ENCODE data around the gene AATF.

The AATF gene

DNA sequence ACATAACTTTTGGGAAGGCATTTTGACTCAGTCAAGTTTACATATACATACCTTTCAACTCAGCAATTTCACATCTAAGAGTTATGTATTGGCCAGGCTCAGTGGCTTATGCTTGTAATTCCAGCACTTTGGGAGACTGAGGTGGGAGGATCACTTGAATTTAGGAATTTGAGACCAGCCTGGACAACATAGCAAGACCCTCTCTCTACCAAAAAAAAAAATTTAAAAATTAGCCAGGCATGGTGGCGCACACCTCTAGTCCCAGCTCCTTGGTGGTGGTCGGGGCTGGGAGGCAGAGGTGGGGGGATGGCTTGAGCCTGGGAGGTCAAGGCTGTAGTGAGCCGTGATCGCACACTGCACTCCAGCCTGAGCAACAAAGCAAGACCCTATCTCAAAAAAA, 79.3 kb downstream of the AATF start:
- Histone ChIP-seq H3K27ac (no peak overlapping the region), H3K4me3 (no peak overlapping the region)

GRCh38 chr17:37031493-37032083, 82.8 kb downstream of the AATF start:
- H3K27ac ChIP-seq, result no peak overlapping the region

DNA sequence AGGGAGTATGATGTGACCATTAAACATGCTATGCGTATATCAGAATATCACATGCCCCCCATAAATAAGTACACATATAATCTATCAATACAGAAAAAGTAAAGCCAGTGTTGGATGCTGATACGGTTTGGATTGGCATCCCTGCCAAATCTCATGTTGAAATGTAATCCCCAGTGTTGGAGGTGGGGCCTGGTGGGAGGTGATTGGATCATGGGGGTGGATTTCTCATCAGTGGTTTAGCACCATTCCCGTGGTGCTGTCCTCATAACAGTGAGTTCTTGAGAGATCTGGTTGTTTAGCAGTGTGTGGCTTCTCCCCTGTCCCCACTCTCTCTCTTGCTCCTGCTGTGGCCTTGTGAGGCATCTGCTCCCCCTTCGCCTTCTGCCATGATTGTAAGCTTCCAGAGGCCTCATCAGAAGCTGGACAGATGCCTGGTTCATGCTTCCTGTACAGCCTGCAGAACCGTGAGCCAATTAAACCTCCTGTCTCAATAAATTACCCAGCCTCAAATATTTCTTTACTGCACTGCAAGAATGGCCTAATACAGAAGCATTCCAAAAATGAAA, 88.9 kb downstream of the AATF start:
- H3K27ac ChIP-seq, result no peak overlapping the region
- H3K4me3 ChIP-seq, result no peak overlapping the region

More at GRCh38 chr17:37031493-37032083, 82.8 kb downstream of the AATF start:
- no peak overlapping the region for H3K4me3 ChIP-seq

GRCh38 chr17:37039269-37039668, 90.5 kb downstream of the AATF start:
- H3K4me3 ChIP-seq, result no peak overlapping the region
- no peak overlapping the region for H3K27ac ChIP-seq

DNA sequence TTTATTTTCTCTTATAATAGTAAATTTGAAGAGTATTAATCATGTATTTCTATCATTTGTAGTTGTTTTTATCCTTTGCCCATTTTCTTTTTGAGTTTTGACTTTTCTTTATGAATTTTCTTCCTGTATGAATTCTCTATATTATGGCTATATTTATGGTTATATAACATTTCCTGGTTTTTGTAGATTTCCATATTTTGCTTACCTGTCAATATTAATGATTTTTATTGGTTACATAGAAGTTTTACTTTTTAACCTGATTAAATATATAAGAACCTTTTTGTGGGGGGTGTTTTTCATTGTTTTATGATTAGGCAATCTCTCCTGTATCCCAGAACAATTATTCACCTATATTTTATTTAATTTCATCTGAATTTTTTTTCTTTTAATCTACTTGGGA, 93.2 kb downstream of the AATF start:
- H3K27ac ChIP-seq, result no peak overlapping the region

GRCh38 chr17:37043201-37043600, 94.4 kb downstream of the AATF start:
- Histone ChIP-seq H3K27ac (no peak overlapping the region), H3K4me3 (no peak overlapping the region)

More for the DNA sequence above, 93.2 kb downstream of the AATF start:
- no peak overlapping the region for H3K4me3 ChIP-seq

DNA sequence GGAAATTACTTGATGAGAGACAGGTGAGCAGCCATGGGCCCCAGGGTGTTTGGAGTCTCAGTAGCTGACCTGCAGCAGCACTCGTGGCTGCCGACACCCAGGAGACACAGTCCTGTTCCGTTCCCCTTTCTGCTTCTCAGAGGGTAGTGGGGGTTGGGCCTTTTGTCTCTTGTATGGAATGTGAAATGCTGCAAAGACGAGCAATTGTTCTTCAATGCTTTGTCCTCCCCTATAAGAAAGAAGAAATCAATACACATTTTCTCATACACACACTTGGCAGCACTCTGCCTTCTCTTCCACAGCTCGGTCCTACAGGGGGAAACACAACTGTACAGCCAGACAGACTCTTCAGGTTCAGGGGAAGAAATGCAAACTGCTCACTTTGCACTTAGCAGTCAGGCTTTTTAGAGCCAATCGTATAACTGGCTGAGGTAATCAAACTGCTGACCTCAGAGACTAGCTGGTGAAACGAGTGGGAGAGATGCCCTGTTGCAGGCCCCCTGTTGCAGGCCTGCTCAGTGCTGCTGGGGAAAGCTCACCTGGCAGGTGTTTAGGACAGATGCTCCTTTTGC, 96.7 kb downstream of the AATF start:
- H3K4me3 ChIP-seq, result no peak overlapping the region
- H3K27ac ChIP-seq, result no peak overlapping the region

DNA sequence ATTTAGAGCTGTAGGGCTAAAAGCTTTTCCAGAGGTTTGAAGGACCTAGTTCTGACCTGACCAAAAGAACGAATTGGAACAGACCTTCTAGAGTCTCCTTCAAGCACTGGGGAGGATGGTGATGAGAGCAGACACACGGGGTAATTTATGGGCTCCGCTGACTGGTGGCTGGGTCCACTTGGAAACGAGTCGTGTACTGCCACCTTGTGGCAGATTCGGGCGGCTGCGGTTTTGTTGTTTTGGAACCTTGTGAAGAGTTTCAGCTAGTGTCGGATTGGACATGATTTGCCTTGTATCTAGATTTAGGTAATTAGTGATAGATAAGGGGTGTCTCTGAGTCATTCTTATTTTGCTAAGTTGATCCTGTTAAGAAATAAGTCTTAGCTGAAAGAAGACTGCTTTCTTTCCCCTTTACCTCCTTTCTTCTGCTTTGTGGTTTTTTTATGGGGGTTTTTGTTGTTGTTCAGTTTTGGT, 98.9 kb downstream of the AATF start:
- Histone ChIP-seq H3K27ac (no peak overlapping the region), H3K4me3 (no peak overlapping the region)

GRCh38 chr17:37048811-37049210, 100.1 kb downstream of the AATF start:
- no peak overlapping the region for H3K4me3 ChIP-seq

DNA sequence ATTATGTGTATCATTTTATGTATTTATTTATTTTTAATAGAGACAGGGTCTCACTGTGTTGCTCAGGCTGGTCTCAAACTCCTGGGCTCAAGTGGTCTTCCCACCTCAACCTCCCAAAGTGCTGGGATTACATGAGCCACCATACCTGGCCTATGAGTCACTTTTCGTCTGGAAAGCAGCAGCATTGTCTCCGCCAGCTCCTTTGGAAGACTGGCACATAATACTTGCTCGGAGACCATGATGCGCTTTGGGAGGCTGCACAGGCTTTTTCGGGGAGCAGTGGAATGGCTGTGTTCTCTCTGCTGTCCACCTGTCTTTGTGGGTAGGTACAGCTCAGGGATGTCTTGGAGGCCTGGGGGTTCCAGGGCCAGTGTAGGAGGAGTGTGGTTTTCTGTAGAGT, 102.2 kb downstream of the AATF start:
- Histone ChIP-seq H3K4me3 (no peak overlapping the region), H3K27ac (no peak overlapping the region)

More at GRCh38 chr17:37048811-37049210, 100.1 kb downstream of the AATF start:
- H3K27ac ChIP-seq, result no peak overlapping the region

DNA sequence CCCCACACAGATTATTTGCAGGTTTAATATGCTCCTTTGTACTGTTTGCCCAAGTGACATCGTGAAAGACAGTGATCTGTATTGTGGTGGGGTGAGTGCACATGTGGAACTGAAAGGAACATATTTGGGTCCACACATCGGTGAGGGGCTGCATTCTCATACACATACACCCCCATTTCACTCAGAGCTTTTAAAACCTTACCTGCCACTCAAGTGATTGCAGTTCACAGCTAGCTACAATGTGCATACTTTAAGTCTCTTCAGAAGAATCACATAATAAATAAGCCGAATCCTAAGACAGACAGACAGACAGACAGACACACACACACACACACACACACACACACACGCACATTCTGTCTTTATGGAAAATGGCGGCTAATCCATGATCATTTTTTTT, 102.6 kb downstream of the AATF start:
- no peak overlapping the region for H3K27ac ChIP-seq
- no peak overlapping the region for H3K4me3 ChIP-seq

DNA sequence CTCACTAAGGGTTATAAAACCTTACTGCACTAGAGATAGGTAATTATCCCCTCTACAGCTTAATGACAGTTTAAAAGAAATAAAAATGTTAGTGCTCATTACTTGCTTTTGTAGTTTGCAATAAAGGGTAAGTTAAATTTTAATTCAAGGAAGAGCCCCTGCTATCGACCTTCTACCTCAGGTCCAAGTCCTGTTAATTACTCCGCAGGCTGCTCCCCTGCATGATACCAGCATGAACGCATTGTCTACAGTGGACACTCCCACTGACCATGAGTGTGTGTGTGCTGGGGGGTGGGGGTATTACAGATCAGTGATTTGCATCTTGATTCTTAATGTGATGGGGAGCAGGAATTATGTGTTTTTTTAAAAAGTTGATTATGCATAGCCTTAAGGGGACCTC, 103.1 kb downstream of the AATF start:
- Histone ChIP-seq H3K4me3 (no peak overlapping the region), H3K27ac (no peak overlapping the region)

DNA sequence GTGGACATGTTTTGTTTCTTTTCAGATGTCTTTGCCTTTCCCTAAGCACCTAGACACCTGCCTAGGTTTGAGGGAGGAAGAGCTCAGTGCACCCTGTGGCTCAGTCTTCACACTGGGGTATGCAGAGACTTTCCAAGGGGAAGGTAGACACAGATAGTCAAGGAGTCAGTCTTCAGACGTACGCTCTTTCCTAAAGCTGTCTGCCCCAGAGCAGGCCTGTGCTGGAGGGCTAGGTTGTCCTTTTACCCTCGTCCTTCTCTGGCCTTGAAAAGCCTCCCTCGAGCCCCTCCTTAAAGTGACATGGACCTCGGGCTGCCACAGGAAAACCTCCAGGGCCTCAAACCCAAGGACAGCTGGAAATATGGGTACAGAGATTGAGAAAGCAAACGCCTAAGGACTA, 103.7 kb downstream of the AATF start:
- H3K4me3 ChIP-seq, result no peak overlapping the region
- H3K27ac ChIP-seq, result no peak overlapping the region

DNA sequence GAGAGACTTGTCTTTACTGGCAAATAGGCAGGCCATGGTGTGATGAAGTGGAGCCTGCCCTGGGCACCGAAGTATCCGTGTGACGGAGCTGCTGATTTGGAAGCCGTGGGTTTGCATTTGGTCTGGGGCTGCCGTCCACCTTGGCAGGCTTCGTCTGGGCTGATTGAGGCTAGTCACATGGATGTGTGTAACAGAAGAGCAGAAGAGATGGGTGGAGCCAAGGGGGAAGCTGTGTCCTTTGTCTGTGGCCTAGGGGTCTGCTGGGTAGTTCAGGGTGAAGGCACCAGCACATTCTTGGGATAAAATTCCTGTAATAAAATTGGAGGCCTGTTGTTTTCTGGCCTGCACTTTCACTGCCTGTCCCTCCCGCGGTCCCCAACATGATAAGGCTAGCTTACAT, 106.1 kb downstream of the AATF start:
- Histone ChIP-seq H3K27ac (no peak overlapping the region), H3K4me3 (no peak overlapping the region)

DNA sequence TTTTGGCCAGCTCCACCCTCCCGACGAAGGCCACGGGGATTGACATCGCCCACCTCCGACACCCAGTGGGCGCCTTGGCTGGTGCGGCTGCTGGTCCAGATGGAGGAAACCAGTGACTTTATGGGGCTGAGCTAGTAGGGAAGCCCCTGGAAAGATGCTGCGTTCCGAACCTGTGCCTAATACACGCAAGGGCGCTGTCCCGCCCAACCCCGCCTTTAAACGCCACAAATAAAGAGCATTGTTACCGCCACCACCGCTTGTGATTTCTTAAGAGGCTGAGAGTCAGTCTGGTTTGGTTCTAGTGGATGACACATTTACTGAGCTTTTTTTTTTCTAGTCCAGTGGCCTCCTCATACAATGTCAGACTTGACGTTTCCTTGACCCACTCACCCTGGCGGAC, 107.9 kb downstream of the AATF start:
- H3K27ac ChIP-seq, result no peak overlapping the region

GRCh38 chr17:37059493-37059892, 110.7 kb downstream of the AATF start:
- H3K4me3 ChIP-seq, result no peak overlapping the region
- H3K27ac ChIP-seq, result no peak overlapping the region

More for the DNA sequence above, 107.9 kb downstream of the AATF start:
- no peak overlapping the region for H3K4me3 ChIP-seq

GRCh38 chr17:37060094-37060493, 111.3 kb downstream of the AATF start:
- Histone ChIP-seq H3K27ac (no peak overlapping the region), H3K4me3 (no peak overlapping the region)

- Histone ChIP-seq H3K27ac (no peak overlapping the region), H3K4me3 (no peak overlapping the region)
Measured at GRCh38 chr17:37060928-37061327, 112.2 kb downstream of the AATF start.

DNA sequence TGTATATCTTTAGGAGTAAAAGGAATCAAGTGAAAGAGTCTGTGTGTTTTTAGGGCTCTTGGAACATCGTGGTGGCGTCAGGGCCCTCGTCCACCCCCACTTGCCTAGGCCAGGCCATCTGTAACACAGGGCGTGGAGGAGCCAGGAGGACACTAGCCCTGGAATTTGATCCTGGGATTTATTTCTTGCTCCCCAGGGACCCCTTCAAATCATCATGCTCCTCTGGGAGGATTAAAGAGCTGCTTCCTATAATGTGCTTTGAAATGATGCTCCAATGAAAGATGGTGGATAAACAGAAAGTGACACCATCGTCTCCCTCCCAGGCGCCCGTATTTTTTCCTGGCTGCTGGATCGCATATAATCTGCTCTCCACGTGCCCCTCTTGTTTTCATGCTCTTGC, 113.3 kb downstream of the AATF start:
- Histone ChIP-seq H3K27ac (no peak overlapping the region), H3K4me3 (no peak overlapping the region)

DNA sequence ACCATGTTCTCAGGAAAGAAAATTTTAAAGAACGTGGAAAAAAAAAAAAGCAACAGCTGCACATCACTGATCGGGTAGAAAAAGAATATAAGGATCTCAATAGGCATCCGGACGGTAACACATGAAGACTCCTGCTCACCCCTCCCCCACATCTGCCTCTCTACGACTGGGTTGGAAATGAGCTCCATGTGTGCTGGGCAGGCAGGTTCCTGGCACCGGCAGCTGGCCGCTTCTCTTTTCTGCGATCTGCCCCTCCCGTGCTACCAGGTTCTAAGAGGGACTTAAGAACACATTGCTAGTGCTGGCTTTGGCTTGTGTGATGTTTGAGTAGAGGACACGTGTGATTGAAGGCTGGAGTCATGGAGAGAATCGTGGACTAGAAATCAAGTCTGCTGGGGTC, 115.5 kb downstream of the AATF start:
- Histone ChIP-seq H3K4me3 (no peak overlapping the region), H3K27ac (no peak overlapping the region)

DNA sequence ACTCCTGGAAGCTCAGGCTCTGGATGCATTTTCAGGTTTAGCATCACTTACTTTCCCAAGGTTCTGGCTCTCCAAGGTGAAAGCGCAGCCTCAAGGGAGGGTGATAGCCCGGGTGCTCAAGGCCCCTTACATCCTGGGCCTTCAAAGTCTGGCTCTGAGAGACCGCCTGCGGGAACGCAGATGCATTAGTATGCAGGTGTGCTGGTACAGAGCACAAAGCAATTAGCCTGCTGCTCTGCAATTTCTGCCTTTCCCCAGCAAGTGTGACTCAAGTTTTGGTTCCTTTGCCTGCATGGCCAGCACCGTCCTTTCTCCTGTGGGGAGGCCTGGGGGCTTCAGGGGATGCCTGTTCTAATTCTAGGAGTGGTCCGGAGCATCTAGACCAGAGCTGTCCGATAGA, 116.2 kb downstream of the AATF start:
- no peak overlapping the region for H3K4me3 ChIP-seq
- no peak overlapping the region for H3K27ac ChIP-seq
